ENCODE results near the gene KCTD7. TPM values are rescaled to one million over a fixed set of nuclear protein-coding genes. Genes with fewer than 3 reads are reported as not detected.
"Not testable (repeated sequence)": the region's sequence is repeated elsewhere in the genome, so short reads cannot be mapped to it uniquely, and the experiment has no call there.

Gene KCTD7
- polyA plus RNA-seq, 1 donor (not counting 4 experiments of a cell fraction or from before 2014, with no cell fraction given) = 3.7 TPM

DNA sequence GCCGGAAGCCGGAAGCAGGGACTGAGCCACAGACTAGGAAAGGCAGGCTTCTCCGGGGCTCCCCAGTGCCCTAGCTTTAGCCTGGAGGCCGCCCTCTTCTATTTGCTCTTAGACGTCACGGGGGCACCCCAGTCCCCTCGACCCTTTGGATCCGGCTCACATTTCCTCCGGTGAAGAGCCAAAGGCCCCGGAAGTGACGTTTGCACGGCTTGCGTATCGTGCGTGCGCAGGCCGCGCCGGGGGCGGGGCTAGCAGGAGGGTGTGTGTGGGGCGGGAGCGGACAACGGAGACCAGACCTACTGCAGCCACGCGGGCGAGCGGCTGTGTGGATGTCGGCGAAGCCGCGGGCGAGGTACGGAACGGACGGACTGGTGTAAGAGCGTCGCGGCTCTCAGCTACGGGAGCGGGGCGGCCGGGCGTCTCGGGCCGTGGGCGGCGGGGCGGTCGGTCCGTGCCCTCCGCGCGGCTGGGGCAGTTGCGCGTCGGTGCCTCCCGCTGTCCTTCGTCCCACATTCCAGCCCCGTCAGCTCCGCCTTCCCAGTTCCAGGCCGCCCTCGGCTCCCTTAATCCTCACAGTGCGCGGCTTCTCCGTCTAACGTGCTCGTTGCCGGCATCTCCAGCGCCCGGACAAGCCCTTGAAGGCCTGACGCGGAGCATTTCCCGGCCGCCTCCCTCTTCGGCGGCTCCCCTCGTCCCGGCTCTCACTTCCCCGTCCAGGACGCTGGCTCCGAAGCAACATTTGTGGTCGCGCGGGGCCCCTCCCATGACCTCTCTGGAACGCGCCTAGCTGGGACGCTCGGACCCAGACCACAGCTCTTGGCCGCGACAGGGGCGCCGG, 25.8 kb downstream of the KCTD7 start:
- peak overlapping the region; percentile 94 for H3K9ac ChIP-seq (ENCODE audit: control insufficient read depth, extremely low read depth, insufficient read depth, low read length)
- FAIRE-seq (no peak), DNase-seq (ENCODE audit: low read depth, low spot score) (peak; percentile 85)
- no peaks in the 10 kb centered on the region for H3K9me3 ChIP-seq (ENCODE audit: control insufficient read depth, low read depth, low read length)
- dilution Hi-C loops (cut with MboI; ENCODE audit: extremely low pct_ligation_motif_present, low sequenced_read_pairs) = no loop called here
- H3K9me1 ChIP-seq (ENCODE audit: control insufficient read depth, extremely low read depth, insufficient read depth, low read length) = no peaks in the 10 kb centered on the region
- H3K36me3 ChIP-seq (ENCODE audit: control insufficient read depth in 2 of 2, extremely low read depth in 1 of 2, insufficient read depth in 2 of 2, low read length in 2 of 2) = peaks cover 0 to 4% of the 10 kb centered on the region in 2 experiments
- TF ChIP-seq EZH2 (IDR thresholded peaks at IDR 0.05; ENCODE audit: low read length) = no peak
- no peak for TF ChIP-seq CTCF (optimal IDR thresholded peaks at IDR 0.05 in 1 of 3, IDR thresholded peaks at IDR 0.05 in 1 of 3, conservative IDR thresholded peaks at IDR 0.05 in 1 of 3; ENCODE audit: extremely low read depth in 1 of 3, insufficient read depth in 2 of 3, low read length in 3 of 3)
- H3K4me3 ChIP-seq (ENCODE audit: control insufficient read depth in 2 of 3, extremely low read depth in 1 of 3, insufficient read depth in 2 of 3, low read depth in 1 of 3, low read length in 3 of 3) = peak overlapping the region; percentile 89 to 91 (median 90)
- H2AFZ ChIP-seq (ENCODE audit: control insufficient read depth, low read length) = peak overlapping the region; percentile 83
- peak overlapping the region; percentile 94 for H3K27ac ChIP-seq (ENCODE audit: control insufficient read depth, insufficient read depth, low read length)
- H3K27me3 ChIP-seq (ENCODE audit: control insufficient read depth, extremely low read depth, insufficient read depth, low read length) = no peaks in the 10 kb centered on the region
- H3K4me2 ChIP-seq (ENCODE audit: control insufficient read depth, extremely low read depth, insufficient read depth, low read depth, low read length) = peak overlapping the region; percentile 73
- H3K4me1 ChIP-seq (ENCODE audit: control insufficient read depth, extremely low read depth, insufficient read depth, low read length) = peaks cover 20% of the 10 kb centered on the region
- no peaks in the 10 kb centered on the region for H4K20me1 ChIP-seq (ENCODE audit: control insufficient read depth, extremely low read depth, insufficient read depth, low read length)
- H3K79me2 ChIP-seq (ENCODE audit: control insufficient read depth, insufficient read depth, low read length) = peaks cover 46% of the 10 kb centered on the region

GRCh38 chr7:66655113-66655806, 26.6 kb downstream of the KCTD7 start:
- H3K9me3 ChIP-seq (ENCODE audit: control insufficient read depth, low read depth, low read length); H3K36me3 ChIP-seq (ENCODE audit: control insufficient read depth in 2 of 2, extremely low read depth in 1 of 2, insufficient read depth in 2 of 2, low read length in 2 of 2); H3K9me1 ChIP-seq (ENCODE audit: control insufficient read depth, extremely low read depth, insufficient read depth, low read length); dilution Hi-C loops (cut with MboI; ENCODE audit: extremely low pct_ligation_motif_present, low sequenced_read_pairs); DNase-seq (ENCODE audit: low read depth, low spot score); H4K20me1 ChIP-seq (ENCODE audit: control insufficient read depth, extremely low read depth, insufficient read depth, low read length); FAIRE-seq; H3K27me3 ChIP-seq (ENCODE audit: control insufficient read depth, extremely low read depth, insufficient read depth, low read length): not testable (repeated sequence)
- Histone ChIP-seq H3K4me2 (ENCODE audit: control insufficient read depth, extremely low read depth, insufficient read depth, low read depth, low read length) (peak overlapping the region; percentile 73), H3K9ac (ENCODE audit: control insufficient read depth, extremely low read depth, insufficient read depth, low read length) (peak overlapping the region; percentile 94), H3K4me3 (ENCODE audit: control insufficient read depth in 2 of 3, extremely low read depth in 1 of 3, insufficient read depth in 2 of 3, low read depth in 1 of 3, low read length in 3 of 3) (peak overlapping the region; percentile 89 to 91 (median 90)), H3K79me2 (ENCODE audit: control insufficient read depth, insufficient read depth, low read length) (peaks cover 47% of the 10 kb centered on the region), H2AFZ (ENCODE audit: control insufficient read depth, low read length) (peak overlapping the region; percentile 46), H3K27ac (ENCODE audit: control insufficient read depth, insufficient read depth, low read length) (peak overlapping the region; percentile 94), H3K4me1 (ENCODE audit: control insufficient read depth, extremely low read depth, insufficient read depth, low read length) (peaks cover 16% of the 10 kb centered on the region)

- DNase-seq (ENCODE audit: low read depth, low spot score); H3K9me1 ChIP-seq (ENCODE audit: control insufficient read depth, extremely low read depth, insufficient read depth, low read length); H3K9me3 ChIP-seq (ENCODE audit: control insufficient read depth, low read depth, low read length); H4K20me1 ChIP-seq (ENCODE audit: control insufficient read depth, extremely low read depth, insufficient read depth, low read length); FAIRE-seq; dilution Hi-C loops (cut with MboI; ENCODE audit: extremely low pct_ligation_motif_present, low sequenced_read_pairs); H3K36me3 ChIP-seq (ENCODE audit: control insufficient read depth in 2 of 2, extremely low read depth in 1 of 2, insufficient read depth in 2 of 2, low read length in 2 of 2); H3K27me3 ChIP-seq (ENCODE audit: control insufficient read depth, extremely low read depth, insufficient read depth, low read length); H2AFZ ChIP-seq (ENCODE audit: control insufficient read depth, low read length): not testable (repeated sequence)
- Histone ChIP-seq H3K4me1 (ENCODE audit: control insufficient read depth, extremely low read depth, insufficient read depth, low read length) (peaks cover 10% of the 10 kb centered on the region), H3K79me2 (ENCODE audit: control insufficient read depth, insufficient read depth, low read length) (peaks cover 51% of the 10 kb centered on the region), H3K4me2 (ENCODE audit: control insufficient read depth, extremely low read depth, insufficient read depth, low read depth, low read length) (peak overlapping the region; percentile 73), H3K4me3 (ENCODE audit: control insufficient read depth in 2 of 3, extremely low read depth in 1 of 3, insufficient read depth in 2 of 3, low read depth in 1 of 3, low read length in 3 of 3) (peak overlapping the region; percentile 89 to 91 (median 90)), H3K9ac (ENCODE audit: control insufficient read depth, extremely low read depth, insufficient read depth, low read length) (peak overlapping the region; percentile 94), H3K27ac (ENCODE audit: control insufficient read depth, insufficient read depth, low read length) (peak overlapping the region; percentile 94)
These were observed 27.3 kb downstream of the KCTD7 start for GRCh38 chr7:66655826-66656485.
